Myocyte (in vitro differentiated cells): ENCODE measurements around the gene GPRC5A. TPM values are rescaled to one million over a fixed set of nuclear protein-coding genes. Genes with fewer than 3 reads are reported as not detected.
"Not testable (repeated sequence)": the region's sequence is repeated elsewhere in the genome, so short reads cannot be mapped to it uniquely, and the experiment has no call there.

Source experiments
- DNase-seq: peaks from one replicate; pipeline ENCODE4 v3.0.0-alpha.2; 2012; ENCODE audit warnings: low read depth
- polyA plus RNA-seq: library from polyadenylated mRNA; unstranded; fragments of >200 nt; gene quantifications from one replicate; pipeline ENCODE4 v1.2.1, GENCODE V29; 2012; ENCODE audit warnings: missing spikeins
- total RNA-seq: library from RNA; depleted of rRNA; stranded (reverse); fragments of >200 nt; gene quantifications from 2 replicates; pipeline ENCODE4 v1.2.3, GENCODE V29; 2014

The GPRC5A gene
- 0.42 and 1.4 TPM in 2 replicates for total RNA-seq
- polyA plus RNA-seq = 0.33 TPM

- peak; percentile 86 for DNase-seq
Measured at GRCh38 chr12:12891080-12891880, at the start of gene GPRC5A. GPRC5A (plus strand) TSS chr12:12891562; CDS start chr12:12908250, 16,688 bp downstream.

- no peak for DNase-seq
Measured at GRCh38 chr12:12845794-12846243, 45.5 kb upstream of the GPRC5A start.

- DNase-seq = not testable (repeated sequence)
Measured at GRCh38 chr12:12846780-12847179, 44.6 kb upstream of the GPRC5A start.

GRCh38 chr12:12853435-12853834 lies 37.9 kb upstream of the GPRC5A start:
- DNase-seq = no peak

GRCh38 chr12:12859690-12860089 lies 31.7 kb upstream of the GPRC5A start:
- DNase-seq = no peak

GRCh38 chr12:12864243-12864642 lies 27.1 kb upstream of the GPRC5A start:
- no peak for DNase-seq

GRCh38 chr12:12868477-12869235 lies 22.7 kb upstream of the GPRC5A start:
- DNase-seq = no peak

GRCh38 chr12:12870465-12870864 lies 20.9 kb upstream of the GPRC5A start:
- peak; percentile 61 for DNase-seq

GRCh38 chr12:12871587-12872138 lies 19.7 kb upstream of the GPRC5A start:
- no peak for DNase-seq

- DNase-seq = no peak
Measured at GRCh38 chr12:12872139-12872933, 19.0 kb upstream of the GPRC5A start.

GRCh38 chr12:12872934-12873275 lies 18.5 kb upstream of the GPRC5A start:
- DNase-seq = no peak

- no peak for DNase-seq
Measured at GRCh38 chr12:12874029-12874428, 17.3 kb upstream of the GPRC5A start.

GRCh38 chr12:12875301-12875700 lies 16.1 kb upstream of the GPRC5A start:
- not testable (repeated sequence) for DNase-seq

- no peak for DNase-seq
Measured at GRCh38 chr12:12877153-12877768, 14.1 kb upstream of the GPRC5A start.

GRCh38 chr12:12877781-12878455 lies 13.4 kb upstream of the GPRC5A start:
- no peak for DNase-seq

- no peak for DNase-seq
Measured at GRCh38 chr12:12880537-12880936, 10.8 kb upstream of the GPRC5A start.

- DNase-seq = no peak
Measured at GRCh38 chr12:12881151-12881909, 10.0 kb upstream of the GPRC5A start.

- DNase-seq = no peak
Measured at GRCh38 chr12:12882288-12882687, 9.1 kb upstream of the GPRC5A start.

GRCh38 chr12:12883369-12884001 lies 7.9 kb upstream of the GPRC5A start:
- DNase-seq = no peak
